ENCODE results near the gene DEPDC5.

The DEPDC5 gene

DNA sequence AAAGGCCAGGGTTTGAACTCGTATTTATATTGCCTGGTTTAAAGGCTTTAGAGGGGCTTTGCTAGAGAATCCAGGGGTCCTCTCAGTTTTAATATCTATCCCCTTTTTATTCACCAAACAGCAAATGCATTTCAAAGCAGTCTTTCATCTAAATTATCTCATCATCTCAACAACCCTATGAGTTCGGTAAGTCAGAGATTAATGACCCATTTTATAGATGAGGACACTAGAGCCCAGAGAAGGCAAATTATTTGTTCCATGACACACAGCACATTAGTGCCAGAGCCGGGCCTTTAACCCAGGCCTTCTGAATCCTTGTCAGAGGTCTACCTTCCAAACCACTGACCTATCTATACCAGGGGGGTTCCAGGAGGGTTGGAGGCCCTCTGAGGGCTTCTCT, 173.7 kb downstream of the DEPDC5 start:
- DNase-seq: no peak

DNA sequence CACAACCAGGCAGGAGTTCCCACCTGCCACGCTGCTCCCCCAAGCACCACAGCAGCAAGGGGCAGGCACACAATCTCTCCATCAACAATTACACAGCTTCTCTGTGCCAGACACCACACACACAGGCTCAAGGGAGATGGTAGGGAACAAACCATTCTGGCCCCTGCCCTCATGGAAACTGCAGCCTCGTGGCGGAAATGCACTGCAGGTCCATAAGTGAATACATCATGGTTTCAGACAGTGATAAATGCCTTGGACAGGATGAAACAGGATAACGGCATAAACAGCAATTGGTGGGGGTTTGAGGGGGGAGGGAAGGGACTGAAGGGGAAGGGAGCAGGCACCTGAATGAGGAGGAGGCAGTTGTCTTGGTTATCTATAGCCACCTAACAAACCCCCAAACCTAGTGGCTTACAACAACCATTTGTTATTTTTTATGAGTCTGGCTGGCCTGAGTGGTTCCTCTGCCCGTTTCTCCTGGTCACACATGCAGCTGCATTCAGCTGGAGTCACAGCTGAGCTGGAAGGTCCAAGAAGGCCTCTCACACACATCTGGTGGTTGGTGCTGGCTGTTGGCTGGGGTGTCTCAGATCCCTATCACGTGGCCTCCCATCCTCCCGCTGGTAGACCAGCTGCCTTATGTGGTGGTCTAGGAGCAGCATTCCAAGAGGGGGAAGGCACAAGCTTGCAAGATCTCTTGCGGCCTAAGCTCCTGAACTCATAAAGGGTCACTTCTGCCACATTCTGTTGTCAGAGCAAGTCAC, 175.5 kb downstream of the DEPDC5 start:
- no peak for DNase-seq

DNA sequence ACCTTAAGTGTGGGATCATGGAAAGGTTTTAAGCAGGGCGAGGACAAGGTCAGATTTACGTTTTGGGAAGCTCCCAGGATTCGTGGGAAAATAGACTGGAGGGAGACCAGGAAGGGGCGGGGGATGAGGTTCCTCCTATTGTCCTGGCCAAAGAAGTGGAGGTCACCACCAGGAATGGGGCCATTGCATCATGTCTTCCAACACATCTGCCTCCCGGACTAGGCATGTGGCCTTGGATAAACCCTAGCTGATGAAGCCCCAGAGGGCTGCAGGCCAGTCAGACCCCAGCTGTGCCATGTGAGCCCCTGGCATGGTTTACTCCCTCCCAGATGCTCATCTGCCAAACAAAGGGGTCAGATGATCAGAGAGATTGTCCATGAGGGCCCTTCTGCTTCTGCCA, 179.0 kb downstream of the DEPDC5 start:
- no peak for DNase-seq

DNA sequence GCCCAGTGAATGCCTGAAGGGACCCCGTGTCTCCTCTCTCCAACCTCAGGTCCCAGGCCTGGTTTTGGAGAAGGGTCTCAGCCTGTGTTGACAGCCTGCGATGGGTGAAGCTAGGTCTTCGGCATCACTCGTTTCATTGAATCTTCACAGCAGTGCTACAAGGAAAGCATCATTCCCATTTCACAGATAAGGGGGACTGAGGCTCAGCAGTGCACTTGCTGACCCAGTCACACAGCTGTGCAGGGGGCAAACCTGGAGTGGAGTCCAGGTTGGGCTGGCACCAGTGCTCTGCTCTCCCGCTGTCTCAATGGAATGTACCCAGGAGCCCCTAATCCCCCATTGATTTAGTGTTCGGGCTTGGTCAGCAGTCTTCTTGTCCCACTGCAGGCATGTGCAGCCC, 179.6 kb downstream of the DEPDC5 start:
- no peak for DNase-seq

DNA sequence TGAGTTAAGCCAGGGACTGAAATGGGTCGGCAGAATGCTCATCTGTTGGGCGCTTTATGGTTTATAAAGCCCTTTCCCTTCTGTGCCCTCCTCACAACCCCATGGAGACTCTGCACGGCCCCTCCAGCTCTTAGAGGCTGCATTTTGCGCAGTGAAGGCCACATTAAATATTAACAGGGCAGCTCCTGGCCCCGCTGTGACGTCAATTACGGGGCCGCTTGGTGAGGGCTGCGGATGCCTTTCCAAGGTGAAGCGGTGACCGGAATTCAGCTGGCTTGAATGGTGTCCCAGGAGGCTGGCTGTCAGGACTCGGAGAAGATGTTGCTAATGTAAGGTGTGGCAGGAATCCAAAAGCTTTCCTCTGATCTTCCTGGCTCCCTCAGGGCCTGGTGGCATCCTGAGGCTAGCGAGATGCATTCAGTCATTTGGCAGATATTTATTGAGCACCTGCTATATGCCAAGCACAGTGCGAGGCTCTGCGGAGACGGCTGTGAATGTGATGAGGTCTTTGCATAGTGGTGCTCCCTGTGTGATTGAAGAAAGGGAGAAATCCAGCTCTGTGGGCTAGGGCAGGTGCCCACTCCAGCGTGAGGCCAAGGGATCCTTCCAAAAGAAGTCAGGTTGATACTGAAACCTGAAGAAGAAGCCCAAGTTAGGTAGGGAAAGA, 180.1 kb downstream of the DEPDC5 start:
- DNase-seq: no peak

DNA sequence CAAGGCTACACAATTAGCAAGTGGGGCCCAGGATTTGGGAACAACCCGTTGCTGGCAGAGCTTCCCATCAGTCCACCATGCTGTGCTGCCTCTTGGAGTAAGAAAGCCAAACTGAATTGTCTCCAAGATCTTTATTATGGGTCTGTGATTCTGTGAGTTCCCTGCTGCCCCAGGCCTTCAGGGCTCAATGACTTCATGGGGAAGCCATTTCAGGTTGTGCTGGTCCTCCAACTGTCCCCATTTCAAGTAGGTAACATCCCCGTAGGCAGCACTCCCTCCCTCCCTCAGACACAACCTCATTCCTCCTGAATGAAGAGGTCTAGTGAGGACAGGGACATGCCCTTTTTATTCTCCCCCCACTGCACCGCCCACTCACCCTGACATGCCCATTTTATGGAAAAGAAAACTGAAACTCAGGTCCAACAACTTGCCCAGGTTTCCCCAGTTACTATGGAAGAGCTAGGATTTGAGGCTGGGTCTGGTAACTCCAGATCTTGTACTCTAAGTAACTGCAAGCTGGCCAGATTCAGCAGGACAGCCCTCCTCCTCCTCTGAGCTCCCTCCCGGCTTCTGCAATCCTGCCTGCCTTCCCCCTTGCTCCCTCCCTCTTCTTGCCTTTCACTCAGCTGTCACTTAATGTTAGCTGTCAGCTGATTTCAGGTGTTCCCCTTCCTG, 182.3 kb downstream of the DEPDC5 start:
- no peak for DNase-seq

DNA sequence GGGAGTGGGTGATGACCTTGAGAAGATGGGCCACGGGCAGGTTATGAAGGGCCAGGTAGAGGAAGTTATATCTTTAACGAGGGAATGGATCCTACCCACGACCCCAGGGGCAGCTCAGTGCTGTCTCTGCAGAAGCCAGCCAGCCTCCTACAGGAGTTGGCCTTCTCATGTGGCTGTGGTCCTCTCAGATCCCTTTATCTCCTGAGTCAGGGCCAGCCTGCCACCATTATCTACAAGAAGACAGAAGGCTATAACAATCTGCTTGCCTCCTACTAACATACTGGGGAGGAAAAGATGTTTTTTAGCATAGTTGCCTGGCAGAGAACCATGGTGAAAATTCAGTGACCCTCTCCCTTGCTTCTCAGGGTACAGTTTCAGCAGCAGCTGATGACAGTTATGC, 183.5 kb downstream of the DEPDC5 start:
- DNase-seq: no peak

DNA sequence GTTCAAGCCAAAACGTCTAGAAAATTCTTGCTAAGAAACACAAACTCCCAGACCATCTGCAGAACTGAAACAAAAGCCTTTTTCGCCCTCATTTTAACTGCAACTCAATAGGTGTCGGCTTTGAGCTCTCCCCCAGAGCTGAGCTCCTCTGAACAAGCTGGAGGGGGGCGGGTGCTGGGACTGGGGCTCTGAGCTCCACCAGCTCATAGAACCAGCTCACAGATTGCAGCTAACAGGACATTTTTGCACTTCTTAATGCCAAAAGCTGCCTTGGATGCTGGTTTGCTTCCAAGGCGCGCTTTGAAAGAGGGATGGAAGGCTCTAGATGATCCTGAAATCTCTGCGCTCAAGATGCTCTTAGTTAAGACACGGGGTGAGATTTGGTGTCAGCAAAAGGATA, 184.5 kb downstream of the DEPDC5 start:
- DNase-seq: no peak

DNA sequence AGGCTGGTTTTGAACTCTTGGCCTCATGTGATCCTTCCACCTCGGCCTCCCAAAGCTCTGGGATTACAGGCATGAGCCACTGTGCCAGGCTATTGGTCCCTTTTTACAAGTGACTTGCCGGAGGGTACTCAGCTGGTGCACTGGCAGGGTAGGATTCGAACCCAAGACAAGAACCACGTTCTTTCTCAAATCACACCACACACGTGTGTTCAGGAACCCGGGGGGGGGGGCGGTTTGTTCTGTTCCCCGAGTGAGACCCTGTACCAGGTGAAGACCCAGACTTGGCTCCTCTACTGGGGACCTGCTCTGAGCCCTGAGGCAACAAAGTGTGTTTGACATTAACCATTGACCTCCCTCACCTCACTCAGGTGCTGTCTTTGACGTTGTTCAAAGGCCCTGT, 186.7 kb downstream of the DEPDC5 start:
- DNase-seq: no peak

DNA sequence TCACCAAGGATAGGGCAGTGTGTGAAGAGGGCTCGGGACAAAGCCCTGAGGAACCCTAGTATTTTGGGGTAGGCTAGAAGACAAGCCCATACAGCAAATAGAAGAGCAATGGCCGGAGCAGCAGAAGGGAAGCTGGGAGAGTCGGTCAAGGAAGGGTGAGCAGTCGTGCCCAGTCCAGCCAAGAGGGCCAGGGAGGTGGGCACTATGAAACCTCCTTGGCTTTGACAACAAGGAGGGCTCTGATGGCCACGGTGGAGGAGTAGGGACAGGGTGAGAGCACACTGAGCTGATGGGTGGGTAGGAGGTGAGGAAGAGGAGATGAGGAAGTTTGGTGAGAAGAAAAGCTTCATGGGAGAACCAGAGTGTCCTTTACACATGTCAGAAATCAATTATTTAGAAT, 188.3 kb downstream of the DEPDC5 start:
- DNase-seq: no peak

DNA sequence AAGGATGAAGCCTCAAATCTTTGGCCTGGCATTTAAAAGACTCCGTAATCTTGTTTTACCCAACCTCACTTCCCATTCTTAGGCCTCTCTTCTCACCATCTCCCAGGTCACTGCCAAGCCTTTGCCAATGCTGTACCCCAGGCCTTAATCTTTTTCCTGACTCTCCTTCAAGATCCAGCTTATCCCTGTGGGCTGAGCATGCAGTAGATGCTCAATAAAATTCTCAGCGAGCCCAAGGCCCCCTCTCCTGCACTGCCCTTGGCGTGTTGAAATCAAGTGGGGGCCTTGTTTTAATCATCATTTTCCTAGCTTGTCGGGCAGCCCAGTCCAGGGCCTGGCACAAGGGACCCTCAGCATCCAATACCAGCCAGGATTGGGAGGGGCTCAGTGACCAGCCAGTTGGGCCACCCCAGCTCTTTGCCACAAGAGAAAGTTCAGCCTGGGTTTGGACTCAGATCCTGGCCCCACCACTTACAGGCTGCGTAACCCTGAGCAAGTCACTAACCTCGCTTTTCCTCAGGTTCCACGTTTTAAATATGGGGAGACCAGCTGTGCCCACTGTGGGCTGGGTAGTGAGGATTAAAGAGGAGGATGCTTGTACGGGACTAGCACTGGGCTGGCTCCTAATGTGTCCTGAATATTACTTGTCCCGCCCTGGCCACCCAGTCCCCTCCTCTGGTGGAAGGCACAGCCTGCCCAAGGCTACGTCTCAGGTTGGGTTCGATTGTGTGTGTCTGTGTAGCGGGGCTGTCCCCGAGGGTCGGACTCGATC, 189.6 kb downstream of the DEPDC5 start:
- no peak for DNase-seq

DNA sequence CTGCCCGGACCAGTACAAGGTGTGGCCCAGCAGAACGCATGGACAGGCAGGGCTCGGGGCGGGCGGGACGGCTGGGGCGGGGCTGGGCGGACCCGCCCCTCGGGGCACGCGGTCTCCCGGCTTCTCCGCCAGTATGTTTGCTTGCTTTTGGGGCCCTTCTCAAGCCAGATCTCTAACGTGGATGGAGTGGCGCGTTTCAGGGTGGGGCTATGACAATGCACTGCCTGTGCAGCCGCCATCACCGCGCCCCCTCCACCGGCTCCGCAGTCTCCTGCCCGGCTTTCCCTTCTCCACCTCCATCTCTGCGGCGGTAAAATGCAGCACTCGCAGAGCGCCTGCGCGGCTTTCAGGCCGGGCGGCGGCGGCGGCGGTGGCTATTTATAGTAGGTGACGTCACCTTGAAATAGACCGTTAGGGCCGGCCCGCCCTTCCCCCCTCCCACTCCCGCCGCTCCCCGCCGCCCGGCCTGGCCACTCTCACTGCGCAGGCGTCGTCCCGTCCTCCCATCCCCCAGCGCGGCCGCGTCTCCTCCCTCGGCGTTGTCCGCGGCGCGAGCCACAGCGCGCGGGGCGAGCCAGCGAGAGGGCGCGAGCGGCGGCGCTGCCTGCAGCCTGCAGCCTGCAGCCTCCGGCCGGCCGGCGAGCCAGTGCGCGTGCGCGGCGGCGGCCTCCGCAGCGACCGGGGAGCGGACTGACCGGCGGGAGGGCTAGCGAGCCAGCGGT, 190.3 kb downstream of the DEPDC5 start, which contains the start of gene YWHAH:
Gene YWHAH, plus strand, starts transcription at position 558 of the 722 bp plus-strand sequence. CDS start 199 bp downstream, outside the sequence.
- peak; percentile 80 for DNase-seq

DNA sequence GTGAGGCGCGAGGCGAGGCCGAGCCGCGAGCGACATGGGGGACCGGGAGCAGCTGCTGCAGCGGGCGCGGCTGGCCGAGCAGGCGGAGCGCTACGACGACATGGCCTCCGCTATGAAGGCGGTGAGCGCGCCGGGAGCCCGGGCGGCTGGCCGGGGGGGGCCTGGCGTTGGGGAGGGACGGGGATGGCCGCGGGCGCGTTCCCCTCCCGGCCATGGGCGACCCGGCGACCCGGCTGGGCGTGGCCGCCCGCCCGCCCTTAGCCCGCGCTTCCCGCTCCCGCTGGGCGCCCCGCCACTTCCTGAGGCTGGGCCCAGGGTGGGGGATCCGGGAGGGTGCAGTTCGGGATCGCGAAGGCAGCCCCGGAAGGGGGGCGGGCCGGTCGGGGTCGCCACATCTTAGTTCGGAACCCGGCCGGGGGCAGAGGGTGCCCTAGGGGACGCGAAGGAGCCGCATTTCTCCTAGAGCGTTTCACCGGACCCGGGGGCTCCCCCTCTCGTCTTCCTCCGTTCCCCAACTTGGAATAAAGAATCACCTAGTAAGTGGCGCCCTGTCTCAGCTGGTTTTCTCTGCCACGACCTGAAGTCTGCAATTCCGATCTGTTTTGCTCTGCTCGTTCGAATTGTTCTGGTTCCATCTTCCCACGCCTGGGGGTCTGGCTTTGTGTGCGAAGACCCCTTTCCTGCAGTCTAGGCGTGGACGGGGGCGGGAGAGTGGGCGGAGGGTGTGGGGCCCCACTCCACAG, 191.1 kb downstream of the DEPDC5 start:
- DNase-seq: peak; percentile 33

DNA sequence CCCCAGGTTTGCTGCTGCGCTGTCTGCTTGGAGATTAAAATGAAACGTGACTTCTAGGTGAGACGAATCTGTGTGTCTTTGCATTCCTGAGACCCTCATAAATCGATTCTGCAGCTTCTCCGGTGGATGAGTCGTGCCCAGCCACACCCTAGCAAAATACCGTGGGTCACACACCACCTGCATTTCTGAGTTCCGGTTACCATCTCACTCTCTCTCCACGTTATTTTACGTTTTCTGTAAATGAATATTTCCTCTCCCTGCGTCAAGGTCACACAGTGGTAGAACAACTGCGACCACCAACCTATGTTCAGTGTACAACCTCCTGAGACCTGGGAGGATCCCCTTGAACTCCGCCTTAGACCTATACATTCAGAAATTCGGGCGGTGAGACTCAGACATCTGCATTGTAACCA, 191.6 kb downstream of the DEPDC5 start:
- no peak for DNase-seq

DNA sequence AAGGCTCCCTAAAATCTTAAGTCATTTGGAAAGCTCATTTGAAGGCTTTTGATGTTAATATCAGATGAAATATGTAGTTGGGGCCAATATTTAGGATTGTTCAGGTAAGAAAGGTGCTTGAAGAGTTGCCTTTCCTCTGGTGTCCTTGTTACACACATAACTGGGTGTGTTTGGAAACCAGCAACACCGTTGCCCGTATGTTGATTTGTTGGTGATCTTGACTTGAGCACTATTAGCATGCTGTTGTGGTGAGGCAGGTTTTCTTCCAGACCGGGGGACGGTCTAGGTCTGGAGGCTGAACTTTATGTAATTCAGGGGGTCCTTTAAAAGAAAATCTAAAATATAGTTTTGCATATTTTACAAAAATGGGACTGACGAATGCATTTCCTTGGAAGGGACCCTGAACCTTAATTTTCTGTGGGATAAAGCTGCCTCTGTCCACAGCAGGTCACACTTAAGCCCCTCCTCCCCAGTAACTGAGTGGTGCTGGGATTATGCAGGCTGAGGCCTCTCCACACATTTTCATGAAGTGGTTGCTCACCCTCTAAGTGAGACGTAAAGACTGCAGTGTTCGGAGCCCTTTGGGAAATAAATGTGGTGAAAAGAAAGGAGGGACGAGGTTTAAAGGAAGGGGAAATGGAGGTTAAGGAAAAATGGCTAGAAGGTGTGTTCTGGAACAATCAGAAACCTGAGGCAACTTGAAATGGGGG, 192.3 kb downstream of the DEPDC5 start:
- DNase-seq: no peak

DNA sequence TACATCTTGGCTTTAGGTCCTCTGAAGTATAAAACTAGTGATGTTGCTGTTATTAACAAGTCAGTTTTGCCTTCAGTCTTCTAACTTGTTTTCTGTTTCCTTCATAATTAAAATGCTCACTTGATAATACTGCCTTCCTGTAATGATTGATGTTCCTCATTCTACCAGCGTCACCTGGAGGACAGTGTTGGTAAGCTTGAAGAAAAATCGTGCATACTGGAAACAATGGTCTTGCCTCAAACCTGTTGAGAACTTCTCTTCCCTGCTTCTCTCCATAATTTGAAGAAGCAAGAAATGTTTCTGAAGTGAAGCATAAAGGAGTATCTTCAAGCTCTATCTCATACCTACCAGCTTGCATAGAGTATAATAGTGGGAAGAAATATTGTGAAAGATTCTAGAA, 193.5 kb downstream of the DEPDC5 start:
- DNase-seq: peak; percentile 32

DNA sequence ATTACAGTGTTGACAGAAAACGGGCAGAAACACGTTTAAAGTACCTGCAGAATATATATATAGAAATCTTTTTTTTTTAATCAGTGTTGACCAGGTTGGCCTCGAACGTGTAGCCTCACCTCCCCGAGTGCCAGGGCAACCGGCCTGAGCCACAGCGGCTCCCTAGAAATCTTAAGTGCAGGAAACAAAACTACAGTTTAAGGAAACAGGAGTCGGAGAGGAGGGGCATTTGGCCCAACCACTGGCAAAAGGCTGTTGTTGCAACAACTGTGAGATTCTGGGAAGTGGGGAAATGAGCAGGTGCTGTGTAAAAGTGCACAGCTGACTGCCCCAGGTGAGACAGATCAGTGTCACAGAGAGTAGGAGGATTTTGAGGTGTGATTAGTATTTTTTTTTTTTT, 194.2 kb downstream of the DEPDC5 start:
- DNase-seq: no peak

DNA sequence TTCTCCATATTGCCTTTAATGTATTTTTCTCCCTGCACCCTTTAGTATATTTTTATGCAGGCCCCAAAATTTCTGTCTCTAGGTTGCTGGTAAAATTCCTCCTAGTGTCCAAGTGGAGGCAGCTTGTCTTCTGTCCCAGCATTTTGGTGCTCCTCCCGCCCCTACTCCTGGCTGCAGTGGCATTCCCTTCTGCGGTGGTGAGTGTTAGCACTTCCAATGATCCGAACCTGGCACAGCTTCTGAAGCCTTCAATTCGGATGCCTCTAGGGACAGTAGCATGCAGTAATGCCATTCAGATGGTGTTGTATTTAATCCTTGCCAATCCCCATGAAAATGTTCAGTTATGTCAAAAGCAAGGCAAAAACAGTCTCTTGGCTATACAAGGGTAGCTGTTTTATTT, 196.4 kb downstream of the DEPDC5 start:
- no peak for DNase-seq

DNA sequence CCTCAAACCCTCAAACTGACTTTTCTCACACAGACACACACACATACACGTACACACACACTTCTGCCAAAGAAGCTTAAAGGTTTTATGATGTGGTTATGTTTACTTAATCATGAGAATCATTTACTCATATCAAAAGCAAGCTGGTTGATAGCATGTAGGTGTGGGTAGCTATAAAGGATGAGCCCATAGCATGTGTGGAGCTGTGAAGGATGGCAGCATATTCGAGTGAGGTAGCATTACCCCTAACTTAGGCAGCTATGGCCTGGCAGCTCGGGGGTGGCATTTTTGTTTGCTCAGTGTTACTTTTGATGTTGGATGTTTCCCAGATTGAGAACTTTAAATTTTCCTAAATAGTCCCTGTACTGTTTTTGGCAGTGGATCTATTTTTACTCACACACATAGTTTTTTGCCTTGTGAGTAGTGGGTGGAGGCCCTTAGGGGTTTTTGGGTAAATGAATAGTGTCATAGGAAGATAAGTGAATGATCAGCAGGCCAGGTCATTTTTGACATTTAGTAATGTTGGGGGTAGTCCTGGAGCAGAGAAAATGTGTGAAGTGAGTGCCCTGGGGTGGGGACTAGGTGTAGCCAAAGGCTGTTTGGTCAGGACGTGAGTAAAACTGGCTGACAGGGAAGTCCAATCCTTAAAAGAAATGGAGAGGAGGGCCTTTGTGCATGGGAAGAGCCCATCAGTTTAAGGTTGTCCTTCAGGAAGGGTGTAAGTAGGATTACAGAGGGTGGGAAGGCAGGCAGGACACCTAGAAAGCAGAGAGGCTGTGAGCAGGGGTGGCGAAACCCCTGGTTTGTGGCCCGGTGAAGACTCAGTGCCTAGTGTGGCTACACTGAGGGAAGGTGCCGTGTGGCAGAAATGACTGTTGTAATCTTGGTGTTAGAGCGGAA, 197.6 kb downstream of the DEPDC5 start:
- no peak for DNase-seq

DNA sequence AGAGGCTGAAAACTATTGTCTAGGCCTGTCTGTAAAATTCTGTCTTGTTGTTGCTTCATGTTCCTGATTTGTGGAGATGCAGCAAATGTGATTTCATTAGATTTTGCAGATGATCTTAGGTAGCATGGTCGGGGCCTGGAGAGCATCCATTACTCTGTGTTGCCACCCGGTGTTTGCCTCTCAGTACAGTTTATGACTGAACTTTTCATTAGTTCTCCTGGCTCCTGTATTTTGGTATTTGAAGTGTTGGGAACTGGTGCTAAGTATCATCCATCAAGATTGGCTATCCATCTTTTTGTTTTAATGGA, 198.2 kb downstream of the DEPDC5 start:
- no peak for DNase-seq
